Skin epidermis (tissue), 12 donors: Measurements from ENCODE around the gene TTC28.
"Not testable (repeated sequence)": the region's sequence is repeated elsewhere in the genome, so short reads cannot be mapped to it uniquely, and the experiment has no call there.

ENCODE experiments used
- H3K27ac ChIP-seq, 21 experiments: fragments of 200-600 bp; sonication (generic) in 11 of 21; one replicate each; pipeline ENCODE4 v1.5.0; 2020; ENCODE audit warnings: mild to moderate bottlenecking in 3 of 21, inconsistent platforms in 2 of 21, moderate library complexity in 2 of 21
- H3K4me3 ChIP-seq, 7 experiments: fragments of 200-600 bp; sonication (generic) in 2 of 7; one replicate each; pipeline ENCODE4 v1.5.0; 2020; ENCODE audit warnings: inconsistent platforms in 2 of 7, mild to moderate bottlenecking in 2 of 7, moderate library complexity in 1 of 7

The TTC28 gene

DNA sequence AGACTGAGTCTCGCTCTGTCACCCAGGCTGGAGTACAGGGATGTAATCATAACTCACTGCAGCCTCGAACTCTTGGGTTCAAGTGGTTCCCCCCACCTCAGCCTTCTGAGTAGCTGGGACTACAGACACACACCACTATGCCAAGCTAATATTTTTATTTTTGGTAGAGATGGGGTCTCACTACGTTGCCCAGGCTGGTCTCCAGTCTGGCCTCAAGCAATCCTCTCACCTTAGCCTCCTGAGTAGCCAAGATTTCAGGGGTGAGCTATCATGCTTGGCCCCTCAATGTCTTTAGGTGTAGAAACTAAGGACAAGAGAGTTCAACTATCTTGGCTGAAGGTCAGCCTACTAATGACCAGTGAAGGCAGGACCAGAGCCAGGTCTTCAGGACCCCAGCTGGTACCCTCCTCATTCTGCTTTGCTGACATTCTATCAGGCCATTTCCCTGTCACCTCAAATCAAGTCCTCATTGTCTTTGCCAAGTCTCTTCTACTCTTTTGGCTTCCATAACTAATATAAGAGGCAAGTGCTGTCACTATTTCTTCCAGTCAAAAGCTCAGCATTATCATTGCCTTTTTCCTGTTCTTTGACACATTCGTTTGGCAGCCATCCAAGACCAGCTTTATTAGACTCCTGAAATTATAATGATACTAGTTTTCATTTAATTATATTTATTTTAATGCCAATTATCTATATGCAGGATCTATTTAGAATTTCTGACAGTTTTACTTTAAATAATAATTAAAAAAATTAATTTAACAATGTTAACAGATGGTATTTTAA lies 496.4 kb downstream of the TTC28 start:
- no peak overlapping the region for H3K27ac ChIP-seq
- H3K4me3 ChIP-seq: no peak overlapping the region

GRCh38 chr22:28180804-28181731 lies 498.6 kb downstream of the TTC28 start:
- no peak overlapping the region for H3K4me3 ChIP-seq
- H3K27ac ChIP-seq: no peak overlapping the region

- no peak overlapping the region for H3K27ac ChIP-seq
- H3K4me3 ChIP-seq: no peak overlapping the region
Observed at GRCh38 chr22:28179392-28179791, 500.2 kb downstream of the TTC28 start.

- Histone ChIP-seq H3K4me3 (no peak overlapping the region), H3K27ac (no peak overlapping the region)
Observed at GRCh38 chr22:28175730-28176492, 503.7 kb downstream of the TTC28 start.

GRCh38 chr22:28174509-28174908 lies 505.1 kb downstream of the TTC28 start:
- no peak overlapping the region for H3K4me3 ChIP-seq
- no peak overlapping the region for H3K27ac ChIP-seq

GRCh38 chr22:28172892-28173670 lies 506.6 kb downstream of the TTC28 start:
- H3K27ac ChIP-seq: no peak overlapping the region
- H3K4me3 ChIP-seq: no peak overlapping the region

DNA sequence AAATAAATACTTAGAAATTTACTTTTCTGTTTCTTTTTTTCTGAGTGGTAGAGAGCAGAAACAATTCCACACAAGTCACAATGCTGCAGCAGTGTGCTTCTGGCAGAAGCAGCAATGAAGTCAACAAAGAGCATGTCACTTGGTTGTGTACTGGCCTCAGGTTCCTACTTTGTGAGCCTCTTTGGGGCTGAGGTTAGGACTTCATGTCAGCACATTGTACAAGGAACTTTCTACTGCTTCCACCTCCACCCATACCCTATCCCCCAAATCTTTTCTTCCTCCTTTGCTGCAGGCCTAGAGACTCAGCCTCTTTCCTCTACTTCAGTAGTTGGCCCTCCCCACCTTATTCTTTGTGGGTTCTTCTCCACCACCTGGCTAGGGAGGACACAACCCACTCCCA lies 507.9 kb downstream of the TTC28 start:
- no peak overlapping the region for H3K27ac ChIP-seq
- no peak overlapping the region for H3K4me3 ChIP-seq

- Histone ChIP-seq H3K4me3 (no peak overlapping the region), H3K27ac (no peak overlapping the region)
Observed at GRCh38 chr22:28171115-28171514, 508.5 kb downstream of the TTC28 start.

DNA sequence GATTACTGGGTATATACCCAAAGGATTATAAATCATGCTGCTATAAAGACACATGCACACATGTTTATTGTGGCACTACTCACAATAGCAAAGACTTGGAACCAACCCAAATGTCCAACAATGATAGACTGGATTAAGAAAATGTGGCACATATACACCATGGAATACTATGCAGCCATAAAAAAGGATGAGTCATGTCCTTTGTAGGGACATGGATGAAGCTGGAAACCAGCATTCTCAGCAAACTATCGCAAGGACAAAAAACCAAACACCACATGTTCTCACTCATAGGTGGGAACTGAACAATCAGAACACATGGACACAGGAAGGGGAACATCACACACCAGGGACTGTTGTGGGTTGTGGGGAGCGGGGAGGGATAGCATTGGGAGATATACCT lies 510.3 kb downstream of the TTC28 start:
- H3K4me3 ChIP-seq, H3K27ac ChIP-seq: not testable (repeated sequence)

- Histone ChIP-seq H3K4me3 (no peak overlapping the region), H3K27ac (no peak overlapping the region)
Observed at GRCh38 chr22:28155808-28156207, 523.8 kb downstream of the TTC28 start.

DNA sequence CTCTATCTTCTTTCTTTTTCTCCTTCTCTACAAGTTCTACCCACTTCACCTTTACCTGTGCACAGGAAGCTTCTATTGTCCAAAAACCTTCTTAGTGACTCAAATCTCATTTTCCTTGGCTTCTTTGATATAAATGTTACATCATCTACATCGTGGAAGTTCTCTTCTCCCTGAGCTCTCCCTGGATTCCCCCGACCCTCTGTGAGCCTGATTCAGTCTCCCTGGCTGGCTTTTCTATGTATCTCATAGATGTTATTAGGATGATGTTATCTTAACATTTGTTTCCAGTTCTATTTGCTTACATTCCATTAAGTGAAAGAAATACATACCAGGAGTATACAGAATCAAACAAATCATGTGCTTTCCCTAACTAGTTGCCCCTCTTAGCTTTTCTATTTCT lies 524.8 kb downstream of the TTC28 start:
- no peak overlapping the region for H3K27ac ChIP-seq
- no peak overlapping the region for H3K4me3 ChIP-seq

DNA sequence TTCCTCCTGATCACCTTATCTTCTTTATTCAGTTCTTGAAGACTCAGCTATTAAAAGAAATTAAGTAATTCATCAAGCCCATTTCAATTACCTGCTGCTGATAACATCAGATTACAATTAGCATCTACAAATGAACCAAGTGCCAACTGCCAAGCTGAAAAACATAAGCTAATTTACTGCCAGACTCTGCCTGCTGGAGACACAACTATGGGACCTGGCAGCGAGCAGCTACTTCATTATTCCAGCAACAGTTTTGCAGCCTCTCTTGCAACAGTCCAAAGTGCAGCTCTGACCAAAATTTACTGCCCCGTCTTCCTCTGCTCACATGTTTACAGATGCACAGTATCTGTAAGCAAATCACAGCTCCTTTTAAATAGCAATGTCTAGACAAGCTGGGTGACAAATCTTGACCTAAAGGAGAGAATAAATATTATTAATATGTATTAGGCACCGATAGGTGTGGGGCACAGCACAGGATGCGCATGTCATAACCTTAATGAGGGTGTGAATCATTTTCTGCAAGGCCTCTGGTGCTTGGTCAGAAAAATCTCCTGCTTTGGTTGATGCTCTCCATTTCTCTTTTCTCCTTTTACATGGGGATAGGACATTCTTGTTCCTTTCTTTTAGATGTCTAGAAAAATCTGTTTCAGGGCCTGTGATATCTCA lies 528.4 kb downstream of the TTC28 start:
- no peak overlapping the region for H3K27ac ChIP-seq
- H3K4me3 ChIP-seq: no peak overlapping the region

DNA sequence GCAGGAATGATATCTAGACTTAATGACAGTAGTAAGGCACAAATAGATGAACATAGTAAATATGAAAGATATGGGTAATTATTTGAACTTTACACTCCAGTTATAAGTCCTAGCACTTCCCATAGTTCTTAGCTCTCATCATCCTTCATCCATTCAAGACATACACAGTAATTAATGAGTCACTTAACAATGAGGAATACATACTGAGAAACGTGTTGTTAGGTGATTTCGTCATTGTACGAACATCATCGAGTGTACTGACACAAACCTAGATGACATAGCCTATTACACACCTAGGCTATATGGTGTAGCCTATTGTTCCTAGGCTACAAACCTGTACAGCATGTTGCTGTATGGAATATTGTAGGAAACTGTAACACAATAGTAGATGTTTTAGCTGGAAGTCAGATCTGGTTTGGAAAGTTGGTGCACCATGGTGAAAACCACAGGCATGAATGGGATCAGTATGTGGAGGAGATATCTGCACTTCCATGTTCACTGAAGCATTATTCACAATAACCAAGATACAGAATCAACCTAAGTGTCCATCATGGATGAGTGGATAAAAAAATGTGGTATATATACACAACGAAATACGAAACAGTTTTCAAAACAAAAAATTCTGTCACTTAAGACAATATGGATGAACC lies 530.7 kb downstream of the TTC28 start:
- no peak overlapping the region for H3K27ac ChIP-seq

DNA sequence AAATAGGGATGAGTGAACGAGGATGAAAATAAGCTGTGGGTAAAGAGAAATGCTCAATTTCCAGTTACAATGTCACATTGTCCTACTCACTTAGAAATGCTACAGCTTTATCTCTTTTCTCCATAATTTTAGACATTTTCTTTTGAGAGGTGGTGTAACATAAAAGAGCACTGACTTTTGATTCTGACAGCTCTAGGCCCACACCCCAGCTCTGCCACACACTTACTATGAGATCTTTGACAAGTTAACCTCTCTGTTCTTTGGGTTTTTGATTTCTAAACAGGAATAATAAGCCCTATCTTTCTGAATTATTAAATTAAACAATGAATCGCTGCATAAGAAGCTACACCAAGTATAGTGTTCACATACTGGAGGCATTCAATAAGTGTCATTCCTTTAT lies 532.2 kb downstream of the TTC28 start:
- Histone ChIP-seq H3K27ac (peak overlapping the region in 2 of 21 experiments; percentile 7 to 41), H3K4me3 (no peak overlapping the region)

More for the DNA sequence above, 530.7 kb downstream of the TTC28 start:
- no peak overlapping the region for H3K4me3 ChIP-seq

DNA sequence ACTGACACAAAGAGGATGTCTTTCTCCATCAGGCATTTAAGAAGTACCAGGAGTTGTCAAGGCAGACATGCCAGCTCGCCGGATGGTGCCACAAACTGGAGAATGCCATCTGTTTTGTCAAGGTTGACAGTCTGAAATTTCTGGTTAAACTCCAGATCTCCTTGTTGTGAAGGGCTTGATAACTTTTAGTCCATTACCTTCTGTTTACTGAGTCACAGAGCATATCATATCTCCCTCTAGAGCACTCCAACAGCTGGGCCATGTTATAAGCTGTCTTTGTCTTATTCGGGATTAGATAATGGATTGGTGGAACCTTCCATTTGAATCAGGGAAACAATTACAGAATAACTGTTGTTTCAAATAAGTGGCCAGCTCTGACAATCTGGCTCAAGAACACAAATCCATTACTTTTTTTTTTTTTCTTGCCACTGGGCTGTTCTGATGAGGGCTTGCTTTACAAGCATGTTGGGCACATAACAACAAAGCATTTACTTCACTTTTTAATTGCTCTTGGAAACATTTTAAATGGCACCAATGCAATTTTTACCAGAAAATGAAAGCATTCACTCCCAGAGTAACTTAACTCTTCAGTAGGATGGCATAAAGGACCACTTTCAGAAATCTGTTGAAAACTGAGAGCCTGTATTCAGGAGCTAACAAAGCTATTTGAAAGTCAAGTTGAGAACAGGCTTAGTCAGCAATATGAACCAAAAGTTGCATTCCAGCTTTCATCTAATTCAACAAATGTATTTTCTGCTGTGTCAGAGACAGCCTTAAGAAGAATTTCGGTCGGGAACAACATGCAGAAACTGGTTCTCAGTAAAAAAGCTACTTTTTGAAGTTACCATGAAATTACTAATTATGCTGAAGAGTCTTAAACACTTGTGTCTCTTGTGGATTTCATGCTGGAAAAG lies 533.0 kb downstream of the TTC28 start:
- H3K27ac ChIP-seq: peak overlapping the region in 2 of 21 experiments; percentile 7 to 63

DNA sequence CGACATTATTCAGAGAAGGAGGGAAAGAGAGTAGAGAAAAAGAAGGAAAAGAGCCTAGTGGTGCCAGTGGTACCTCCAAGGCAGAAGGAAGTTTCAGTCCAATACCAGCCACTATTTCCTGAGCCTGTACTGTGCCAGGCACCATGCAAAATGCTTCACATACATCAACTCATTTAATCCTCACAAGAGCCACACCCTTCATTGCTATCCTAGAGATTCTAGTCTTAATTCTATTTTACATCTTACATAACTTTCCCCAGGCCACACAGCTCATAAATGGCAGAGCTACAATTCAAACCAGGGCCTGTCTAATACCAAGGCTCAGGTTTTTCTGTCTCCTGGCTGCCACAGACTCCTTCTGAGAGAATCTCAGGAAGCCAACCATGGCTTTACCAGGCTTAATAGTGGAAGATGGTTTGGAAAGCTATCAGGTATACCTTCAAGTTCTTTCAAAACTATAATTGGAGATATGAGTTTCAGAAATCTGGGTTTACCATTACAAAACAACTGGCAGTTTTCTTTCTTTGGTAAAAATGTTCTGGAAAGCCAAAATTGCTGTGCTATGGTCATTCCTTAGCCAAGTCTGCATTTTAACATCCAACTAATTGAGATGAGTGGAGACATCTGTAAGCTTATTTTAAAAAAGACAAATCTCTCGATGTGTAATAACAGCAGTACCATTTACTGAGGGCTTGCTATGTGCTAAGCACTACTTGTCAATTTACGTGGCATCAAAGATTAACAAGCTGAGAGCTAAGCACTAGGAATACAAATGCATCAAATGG lies 535.5 kb downstream of the TTC28 start:
- peak overlapping the region in 6 of 21 experiments; percentile 33 to 83 (median 54) for H3K27ac ChIP-seq
- no peak overlapping the region for H3K4me3 ChIP-seq

More for the DNA sequence above, 533.0 kb downstream of the TTC28 start:
- H3K4me3 ChIP-seq: no peak overlapping the region
